HTR-8/SVneo (cell line): Measurements from ENCODE around the gene PLA2G12A.
"Not testable (repeated sequence)": the region's sequence is repeated elsewhere in the genome, so short reads cannot be mapped to it uniquely, and the experiment has no call there.

Source experiments
- DNase-seq: peaks from one replicate; pipeline ENCODE4 v3.0.0; 2011; ENCODE audit warnings: low spot score, mixed read lengths; ENCODE audit not compliant: insufficient read length
- FAIRE-seq: peaks from 2 replicates; lab custom pipeline; 2011; peaks lifted over from hg19 to GRCh38; lab: Jason Lieb, UNC

PLA2G12A gene

GRCh38 chr4:109684727-109685126, 45.1 kb downstream of the PLA2G12A start:
- DNase-seq (no peak), FAIRE-seq (no peak)

GRCh38 chr4:109683621-109684253, 46.1 kb downstream of the PLA2G12A start:
- no peak for FAIRE-seq

GRCh38 chr4:109682875-109683274, 47.0 kb downstream of the PLA2G12A start:
- no peak for FAIRE-seq

More at GRCh38 chr4:109683621-109684253, 46.1 kb downstream of the PLA2G12A start:
- no peak for DNase-seq

GRCh38 chr4:109678925-109679324, 50.9 kb downstream of the PLA2G12A start:
- not testable (repeated sequence) for DNase-seq, FAIRE-seq

More at GRCh38 chr4:109682875-109683274, 47.0 kb downstream of the PLA2G12A start:
- DNase-seq = no peak

GRCh38 chr4:109678472-109678871, 51.4 kb downstream of the PLA2G12A start:
- not testable (repeated sequence) for DNase-seq, FAIRE-seq

GRCh38 chr4:109676886-109677285, 53.0 kb downstream of the PLA2G12A start:
- FAIRE-seq (no peak), DNase-seq (no peak)

- DNase-seq = no peak
- FAIRE-seq = no peak
Observed at GRCh38 chr4:109675843-109676242, 54.0 kb downstream of the PLA2G12A start.

- DNase-seq (no peak), FAIRE-seq (no peak)
Observed at GRCh38 chr4:109675181-109675580, 54.7 kb downstream of the PLA2G12A start.

- FAIRE-seq = no peak
- no peak for DNase-seq
Observed at GRCh38 chr4:109673303-109673702, 56.6 kb downstream of the PLA2G12A start.

- no peak for DNase-seq
- FAIRE-seq = no peak
Observed at GRCh38 chr4:109672169-109672930, 57.5 kb downstream of the PLA2G12A start.

GRCh38 chr4:109671350-109671749, 58.5 kb downstream of the PLA2G12A start:
- no peak for FAIRE-seq

GRCh38 chr4:109665783-109666485, 63.9 kb downstream of the PLA2G12A start:
- FAIRE-seq = peak; percentile 36
- DNase-seq = no peak

More at GRCh38 chr4:109671350-109671749, 58.5 kb downstream of the PLA2G12A start:
- no peak for DNase-seq

- DNase-seq (no peak), FAIRE-seq (no peak)
Observed at GRCh38 chr4:109662771-109663170, 67.1 kb downstream of the PLA2G12A start.

GRCh38 chr4:109662116-109662515, 67.8 kb downstream of the PLA2G12A start:
- no peak for DNase-seq

More at GRCh38 chr4:109662116-109662515, 67.8 kb downstream of the PLA2G12A start:
- FAIRE-seq = no peak
